SU-DHL-6 (cell line): ENCODE data around the gene XRCC4.

Experiments used
- CTCF ChIP-seq: fragments of 200-600 bp; sonication (generic); IDR thresholded peaks from one replicate; pipeline ENCODE4 v1.5.1; 2017; ENCODE audit warnings: antibody characterized with exemption, mild to moderate bottlenecking, low read length, moderate library complexity; ENCODE audit not compliant: insufficient read depth, poor library complexity, severe bottlenecking
- EZH2phosphoT487 ChIP-seq: fragments of 200-600 bp; sonication (generic), shearing (Covaris generic); conservative IDR thresholded peaks from 2 replicates; pipeline ENCODE4 v1.6.1; 2018; ENCODE audit warnings: mild to moderate bottlenecking, antibody characterized with exemption, low read length, moderate library complexity, mixed read lengths

- TF ChIP-seq CTCF, result no peak
- no peak for TF ChIP-seq EZH2phosphoT487
Observed at GRCh38 chr5:83219495-83219894, 142.1 kb downstream of the XRCC4 start.
